ENCODE data around the gene LRRC31. TPM values are rescaled to one million over a fixed set of nuclear protein-coding genes. Genes with fewer than 3 reads are reported as not detected.

LRRC31 gene
- total and polyA plus RNA-seq, 2 of the 13 experiments (the other 11 are each of a cell fraction or from before 2014, with no cell fraction given): not detected

GRCh38 chr3:169855514-169855913, 14.2 kb downstream of the LRRC31 start:
- 73% methylated on average over 3 of the region's 3 CpGs for WGBS (ENCODE audit: low lambda C conversion rate)
- H3K9ac ChIP-seq (ENCODE audit: insufficient read depth, low read depth, low read length): no peak overlapping the region
- H3K4me2 ChIP-seq (ENCODE audit: low read depth, low read length): no peak overlapping the region
- H3K4me3 ChIP-seq (replicated peaks in 1 of 3; ENCODE audit: insufficient read depth in 1 of 3, low read depth in 2 of 3, low read length in 3 of 3): no peak overlapping the region
- CTCF ChIA-PET (ENCODE audit: low intra/inter-chr PET ratio, low total read pairs): no interaction called here
- H3K4me1 ChIP-seq (ENCODE audit: insufficient read depth, low read length): no peaks in the 10 kb centered on the region
- DNase-seq (ENCODE audit: low spot score) (no peak), ATAC-seq (no peak), FAIRE-seq (no peak)
- in situ Hi-C loops (cut with HindIII; ENCODE audit: extremely low pct_ligation_motif_present, low pct_unique_long_range_greater_than_20kb) (no loop called here), intact Hi-C loops (cut with micrococcal nuclease; ENCODE audit: unreplicated experiment) (no loop called here)
- no peaks in the 10 kb centered on the region for H3K79me2 ChIP-seq (ENCODE audit: insufficient read depth, low read length)
- no peak overlapping the region for H3K27ac ChIP-seq (ENCODE audit: extremely low read length, insufficient read depth, low read length)
- no TSS peak for BruUV-seq (replicated peaks)
- TF ChIP-seq ZFP90 (CRISPR knock-in tag; IDR thresholded peaks at IDR 0.05; ENCODE audit: borderline replicate concordance) (no peak), ZNF629 (CRISPR knock-in tag; conservative IDR thresholded peaks at IDR 0.05) (no peak), GABPB1 (CRISPR knock-in tag; IDR thresholded peaks at IDR 0.05) (no peak), ZNF891 (CRISPR knock-in tag; IDR thresholded peaks at IDR 0.05) (no peak), MAFF (IDR thresholded peaks at IDR 0.05; ENCODE audit: low read depth, low read length) (peak; percentile 38; the same call in 1 of the 2 replicates), ATF6 (CRISPR knock-in tag; conservative IDR thresholded peaks at IDR 0.05) (no peak), PLRG1 (conservative IDR thresholded peaks at IDR 0.05) (no peak), MAFK (conservative IDR thresholded peaks at IDR 0.05 in 1 of 2, IDR thresholded peaks at IDR 0.05 in 1 of 2; ENCODE audit: low read length in 2 of 2) (peak; percentile 39 to 68), TOPORS (CRISPR knock-in tag; IDR thresholded peaks at IDR 0.05) (no peak), EEA1 (CRISPR knock-in tag; IDR thresholded peaks at IDR 0.05; ENCODE audit: borderline replicate concordance) (no peak), MIER2 (CRISPR knock-in tag; IDR thresholded peaks at IDR 0.05) (no peak)
- TF ChIP-seq, protein P1, sequence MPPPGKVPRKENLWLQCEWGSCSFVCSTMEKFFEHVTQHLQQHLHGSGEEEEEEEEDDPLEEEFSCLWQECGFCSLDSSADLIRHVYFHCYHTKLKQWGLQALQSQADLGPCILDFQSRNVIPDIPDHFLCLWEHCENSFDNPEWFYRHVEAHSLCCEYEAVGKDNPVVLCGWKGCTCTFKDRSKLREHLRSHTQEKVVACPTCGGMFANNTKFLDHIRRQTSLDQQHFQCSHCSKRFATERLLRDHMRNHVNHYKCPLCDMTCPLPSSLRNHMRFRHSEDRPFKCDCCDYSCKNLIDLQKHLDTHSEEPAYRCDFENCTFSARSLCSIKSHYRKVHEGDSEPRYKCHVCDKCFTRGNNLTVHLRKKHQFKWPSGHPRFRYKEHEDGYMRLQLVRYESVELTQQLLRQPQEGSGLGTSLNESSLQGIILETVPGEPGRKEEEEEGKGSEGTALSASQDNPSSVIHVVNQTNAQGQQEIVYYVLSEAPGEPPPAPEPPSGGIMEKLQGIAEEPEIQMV (CRISPR knock-in tag; IDR thresholded peaks at IDR 0.05; ENCODE audit: low read depth): no peak
- POLR2A ChIA-PET: no interaction called here
- H3K27me3 ChIP-seq (ENCODE audit: control insufficient read depth in 1 of 2, insufficient read depth in 2 of 2, low read length in 2 of 2): no peaks in the 10 kb centered on the region; a peak in 1 of 5 replicates
- H4K20me1 ChIP-seq (ENCODE audit: insufficient read depth, low read length): no peaks in the 10 kb centered on the region
- no peak overlapping the region for H2AFZ ChIP-seq (ENCODE audit: low read length)
- no peaks in the 10 kb centered on the region for H3K36me3 ChIP-seq (replicated peaks in 1 of 2; ENCODE audit: control insufficient read depth in 1 of 2, insufficient read depth in 2 of 2, low read length in 2 of 2)
- no peaks in the 10 kb centered on the region for H3K9me3 ChIP-seq (ENCODE audit: low read length)
